ENCODE results near the gene CNNM3.

DNA sequence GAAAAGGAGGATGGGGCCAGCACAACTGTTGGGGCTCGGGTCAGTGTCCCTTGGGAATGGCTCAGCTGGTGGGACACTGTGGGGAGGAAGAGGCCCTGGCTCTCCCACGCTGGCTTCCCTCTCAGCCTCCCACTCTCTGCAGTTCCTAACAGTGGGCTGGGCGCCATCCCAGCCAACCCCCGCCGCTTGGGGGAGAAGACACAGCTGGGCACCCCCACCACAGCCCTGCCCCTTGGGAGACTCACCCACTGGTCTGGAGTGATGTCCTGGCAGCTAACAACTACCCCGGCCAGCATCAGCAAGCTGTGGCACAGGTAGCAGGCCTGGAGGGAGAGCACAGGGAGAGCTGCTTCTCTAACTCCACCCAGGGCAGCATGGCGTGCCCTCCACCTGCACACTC is 62.1 kb downstream of the CNNM3 start:
- TF ChIP-seq POLR2A (IDR thresholded peaks at IDR 0.05; ENCODE audit: low read depth, low read length) (no peak), POLR2AphosphoS5 (IDR thresholded peaks at IDR 0.05; ENCODE audit: low read depth, low read length) (no peak), SPI1 (IDR thresholded peaks at IDR 0.05; ENCODE audit: low read depth, low read length) (no peak)
